ENCODE results near the gene CELA1. TPM values are rescaled to one million over a fixed set of nuclear protein-coding genes. Genes with fewer than 3 reads are reported as not detected.

CELA1 gene
- total RNA-seq, 3 donors from 2014 or later (not counting 1 experiment from before 2014, with no cell fraction given), result 0.53 to 0.66 TPM; not detected in 1

DNA sequence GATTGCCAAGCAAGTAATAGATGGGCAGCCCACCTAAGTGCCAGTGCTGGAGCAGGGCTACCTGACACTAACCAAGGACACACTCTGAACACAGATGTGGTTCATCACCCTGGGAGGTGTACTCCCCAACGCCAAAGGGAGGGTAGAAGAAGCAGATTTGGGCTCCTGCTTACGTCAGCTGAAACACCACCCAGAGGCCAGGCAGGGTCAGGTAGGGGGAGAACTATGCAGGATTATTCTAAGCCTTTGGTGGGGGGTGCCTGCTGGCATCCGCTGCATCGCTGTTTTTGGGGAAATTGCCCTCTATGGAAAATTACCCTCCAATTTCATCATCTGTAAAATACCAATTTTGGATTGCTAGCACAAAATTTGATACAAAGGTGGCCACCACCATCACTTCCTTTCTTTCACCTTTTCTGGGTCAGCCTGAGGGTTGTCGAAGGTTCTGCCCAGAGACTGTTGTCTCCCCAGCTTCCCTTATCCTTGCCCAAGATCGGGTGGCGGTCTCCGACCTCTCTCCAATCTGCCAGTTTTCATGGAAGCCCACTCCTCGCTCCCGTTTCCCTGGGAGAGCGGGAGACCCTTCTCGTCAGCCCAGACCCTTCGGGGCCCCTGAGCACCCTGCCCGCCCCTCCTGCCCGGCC is 23.0 kb downstream of the CELA1 start:
- Mint-ChIP-seq H3K4me3 (peak overlapping the region; percentile 94), H3K4me1 (peaks cover 85 to 86% of the 10 kb centered on the region in 2 donors), H3K36me3 (peaks cover 18% of the 10 kb centered on the region), H3K9me3 (no peaks in the 10 kb centered on the region), H3K27me3 (ENCODE audit: low read depth in 2 of 2) (no peaks in the 10 kb centered on the region), H3K27ac (peak overlapping the region; percentile 87 to 90)
- peak; percentile 40 to 85 for DNase-seq
- 0% methylated on average over 15 of the region's 15 CpGs for WGBS (ENCODE audit: insufficient coverage)
- peaks cover 81% of the 10 kb centered on the region for H3K4me1 ChIP-seq (ENCODE audit: control insufficient read depth, insufficient read depth, low read length)
- peak overlapping the region; percentile 90 for H3K4me3 ChIP-seq (ENCODE audit: low read length)
- no peaks in the 10 kb centered on the region for H3K9me3 ChIP-seq (ENCODE audit: control insufficient read depth, insufficient read depth, low read length)
- no peaks in the 10 kb centered on the region for H3K27me3 ChIP-seq (ENCODE audit: control insufficient read depth, insufficient read depth, low read length)
- peaks cover 5% of the 10 kb centered on the region for H3K36me3 ChIP-seq (ENCODE audit: control insufficient read depth, insufficient read depth, low read length)
- intact Hi-C loops (cut with micrococcal nuclease), result no loop called here
- TF ChIP-seq, protein P1, sequence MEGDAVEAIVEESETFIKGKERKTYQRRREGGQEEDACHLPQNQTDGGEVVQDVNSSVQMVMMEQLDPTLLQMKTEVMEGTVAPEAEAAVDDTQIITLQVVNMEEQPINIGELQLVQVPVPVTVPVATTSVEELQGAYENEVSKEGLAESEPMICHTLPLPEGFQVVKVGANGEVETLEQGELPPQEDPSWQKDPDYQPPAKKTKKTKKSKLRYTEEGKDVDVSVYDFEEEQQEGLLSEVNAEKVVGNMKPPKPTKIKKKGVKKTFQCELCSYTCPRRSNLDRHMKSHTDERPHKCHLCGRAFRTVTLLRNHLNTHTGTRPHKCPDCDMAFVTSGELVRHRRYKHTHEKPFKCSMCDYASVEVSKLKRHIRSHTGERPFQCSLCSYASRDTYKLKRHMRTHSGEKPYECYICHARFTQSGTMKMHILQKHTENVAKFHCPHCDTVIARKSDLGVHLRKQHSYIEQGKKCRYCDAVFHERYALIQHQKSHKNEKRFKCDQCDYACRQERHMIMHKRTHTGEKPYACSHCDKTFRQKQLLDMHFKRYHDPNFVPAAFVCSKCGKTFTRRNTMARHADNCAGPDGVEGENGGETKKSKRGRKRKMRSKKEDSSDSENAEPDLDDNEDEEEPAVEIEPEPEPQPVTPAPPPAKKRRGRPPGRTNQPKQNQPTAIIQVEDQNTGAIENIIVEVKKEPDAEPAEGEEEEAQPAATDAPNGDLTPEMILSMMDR (IDR thresholded peaks at IDR 0.05), result no peak
- ATAC-seq, result peak; percentile 44 to 56 (median 51)
- peak overlapping the region; percentile 97 for H3K27ac ChIP-seq (ENCODE audit: low read length)

DNA sequence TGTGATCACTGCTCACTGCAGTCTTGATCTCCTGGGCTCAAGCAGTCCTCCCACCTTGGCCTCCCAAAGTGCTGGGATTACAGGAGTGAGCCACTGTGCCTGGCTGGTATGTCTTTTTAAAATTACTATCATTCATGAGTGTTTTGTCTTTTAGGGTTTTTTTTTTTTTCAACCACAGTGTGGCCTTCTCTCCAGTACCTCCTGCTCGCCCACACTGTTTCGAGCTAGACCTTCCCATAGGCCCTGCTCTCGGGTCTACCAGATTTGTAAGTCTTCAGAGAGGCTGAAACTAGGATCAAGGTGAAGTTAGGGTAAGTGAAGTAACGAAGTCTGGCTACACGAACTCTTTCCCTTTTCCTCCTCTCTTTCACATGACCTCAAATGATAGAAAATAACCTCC is 24.0 kb downstream of the CELA1 start:
- peak overlapping the region; percentile 97 for H3K27ac ChIP-seq (ENCODE audit: low read length)
- peak overlapping the region; percentile 90 for H3K4me3 ChIP-seq (ENCODE audit: low read length)
- H3K27me3 ChIP-seq (ENCODE audit: control insufficient read depth, insufficient read depth, low read length), result no peaks in the 10 kb centered on the region
- H3K27ac Mint-ChIP-seq, result peak overlapping the region; percentile 87 to 90
- H3K9me3 Mint-ChIP-seq, result no peaks in the 10 kb centered on the region
- peak overlapping the region; percentile 94 for H3K4me3 Mint-ChIP-seq
- ATAC-seq (no peak), DNase-seq (peak in 1 of 2 donors; percentile 28)
- H3K4me1 Mint-ChIP-seq, result peaks cover 87 to 91% of the 10 kb centered on the region in 2 donors
- no CpG with 5 or more reads among the region's 5 CpGs for WGBS (ENCODE audit: insufficient coverage)
- H3K9me3 ChIP-seq (ENCODE audit: control insufficient read depth, insufficient read depth, low read length), result no peaks in the 10 kb centered on the region
- TF ChIP-seq, protein P1 (IDR thresholded peaks at IDR 0.05), result no peak
- H3K4me1 ChIP-seq (ENCODE audit: control insufficient read depth, insufficient read depth, low read length), result peaks cover 81% of the 10 kb centered on the region
- H3K36me3 Mint-ChIP-seq, result peaks cover 18% of the 10 kb centered on the region
- H3K27me3 Mint-ChIP-seq (ENCODE audit: low read depth in 2 of 2), result no peaks in the 10 kb centered on the region
- intact Hi-C loops (cut with micrococcal nuclease), result no loop called here
- H3K36me3 ChIP-seq (ENCODE audit: control insufficient read depth, insufficient read depth, low read length), result peaks cover 5% of the 10 kb centered on the region

DNA sequence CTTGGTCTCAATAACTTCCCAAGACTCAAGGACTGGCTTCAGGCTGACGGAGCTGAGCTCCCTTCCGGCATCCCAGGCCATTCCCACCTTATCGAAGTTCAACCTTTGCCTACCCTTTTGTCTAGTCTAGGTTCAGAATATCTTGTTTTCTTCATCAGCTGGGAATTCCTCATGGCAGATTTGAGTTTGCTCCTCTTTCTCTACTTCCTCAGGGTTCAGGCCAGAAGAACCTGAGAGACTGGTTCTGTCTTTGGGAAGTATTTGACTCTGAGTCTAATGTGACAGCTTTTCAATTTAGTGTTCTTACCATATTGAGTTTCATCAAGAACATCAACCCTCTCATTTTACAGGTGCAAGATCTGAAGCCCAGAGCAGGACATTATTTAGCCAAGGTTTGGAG is 24.6 kb downstream of the CELA1 start:
- Mint-ChIP-seq H3K9me3 (no peaks in the 10 kb centered on the region), H3K4me1 (peaks cover 89 to 91% of the 10 kb centered on the region in 2 donors), H3K27ac (peak overlapping the region; percentile 87 to 90), H3K4me3 (peak overlapping the region; percentile 94), H3K27me3 (ENCODE audit: low read depth in 2 of 2) (no peaks in the 10 kb centered on the region), H3K36me3 (peaks cover 18% of the 10 kb centered on the region)
- 85% methylated on average over 3 of the region's 3 CpGs for WGBS (ENCODE audit: insufficient coverage)
- intact Hi-C loops (cut with micrococcal nuclease), result no loop called here
- Histone ChIP-seq H3K36me3 (ENCODE audit: control insufficient read depth, insufficient read depth, low read length) (peaks cover 5% of the 10 kb centered on the region), H3K27me3 (ENCODE audit: control insufficient read depth, insufficient read depth, low read length) (no peaks in the 10 kb centered on the region), H3K9me3 (ENCODE audit: control insufficient read depth, insufficient read depth, low read length) (no peaks in the 10 kb centered on the region), H3K27ac (ENCODE audit: low read length) (peak overlapping the region; percentile 97), H3K4me3 (ENCODE audit: low read length) (peak overlapping the region; percentile 90), H3K4me1 (ENCODE audit: control insufficient read depth, insufficient read depth, low read length) (peaks cover 81% of the 10 kb centered on the region)
- TF ChIP-seq, protein P1 (IDR thresholded peaks at IDR 0.05), result no peak
- no peak for DNase-seq
- ATAC-seq, result no peak
